PC-3 (cell line): ENCODE measurements around the gene SNCG. TPM values are rescaled to one million over a fixed set of nuclear protein-coding genes. Genes with fewer than 3 reads are reported as not detected.

Source experiments
- ATAC-seq: fragments of 200-7000 bp; cut with Tn5 transposase; 2 replicates; pipeline ENCODE4 v1.9.1; 2020; ENCODE audit warnings: mild to moderate bottlenecking, moderate library complexity
- BruUV-seq: library from RNA; stranded (reverse); fragments of 400-500 nt; replicated peaks from 2 replicates; lab custom pipeline; 2021; lab: Mats Ljungman, UMichigan
- CTCF ChIA-PET: fragments of 300-600 bp; sonication (Branson Sonifier 250); formaldehyde crosslinking; loops from one replicate; lab custom pipeline; 2022; ENCODE audit warnings: antibody characterized with exemption; lab: Charles Lee
- POLR2A ChIA-PET: fragments of 300-600 bp; sonication (Branson Sonifier 250); formaldehyde crosslinking; loops from one replicate; lab custom pipeline; 2022; ENCODE audit warnings: antibody characterized with exemption; ENCODE audit not compliant: unreplicated experiment; lab: Charles Lee
- DNase-seq: peaks from one replicate; pipeline ENCODE4 v3.0.0-alpha.2; 2015
- H2AFZ ChIP-seq: fragments of 300-600 bp; sonication (generic); 2 replicates; pipeline ENCODE4 v1.6.0; 2016; ENCODE audit warnings: antibody characterized with exemption, low read length
- H3F3A ChIP-seq: fragments of 300-600 bp; sonication (generic); one replicate; pipeline ENCODE4 v1.6.0; 2017; ENCODE audit warnings: antibody characterized with exemption, low read length, control low read depth, mild to moderate bottlenecking; ENCODE audit not compliant: unreplicated experiment
- H3K27ac ChIP-seq: fragments of 300-600 bp; sonication (generic); 2 replicates; pipeline ENCODE4 v1.5.1; 2016; ENCODE audit warnings: mild to moderate bottlenecking, low read length
- H3K27me3 ChIP-seq: fragments of 300-600 bp; sonication (generic); 2 replicates; pipeline ENCODE4 v1.6.1; 2016; ENCODE audit warnings: low read length, mixed read lengths
- H3K36me3 ChIP-seq: fragments of 300-600 bp; sonication (generic); 2 replicates; pipeline ENCODE4 v1.6.1; 2016; ENCODE audit warnings: low read depth, mixed run types, low read length, mixed read lengths
- H3K4me1 ChIP-seq: fragments of 300-600 bp; sonication (generic); 2 replicates; pipeline ENCODE4 v1.5.1; 2016; ENCODE audit warnings: low read length; ENCODE audit not compliant: insufficient read depth
- H3K4me2 ChIP-seq: fragments of 300-600 bp; sonication (generic); 2 replicates; pipeline ENCODE4 v1.6.0; 2016; ENCODE audit warnings: low read length
- H3K4me3 ChIP-seq: fragments of 300-600 bp; sonication (generic); 2 replicates; pipeline ENCODE4 v1.5.1; 2016; ENCODE audit warnings: mild to moderate bottlenecking, low read length, mixed read lengths
- H3K79me2 ChIP-seq: fragments of 300-600 bp; sonication (generic); 2 replicates; pipeline ENCODE4 v1.6.1; 2017; ENCODE audit warnings: low read length, mixed read lengths
- H3K9ac ChIP-seq: fragments of 300-600 bp; sonication (generic); 2 replicates; pipeline ENCODE4 v1.6.0; 2016; ENCODE audit warnings: mild to moderate bottlenecking, low read length
- H3K9me2 ChIP-seq: fragments of 300-600 bp; sonication (generic); replicated peaks from 2 replicates; pipeline ENCODE4 v1.6.1; 2016; ENCODE audit warnings: mixed run types, low read length, mixed read lengths
- H3K9me3 ChIP-seq: fragments of 300-600 bp; sonication (generic); 2 replicates; pipeline ENCODE4 v1.6.1; 2016; ENCODE audit warnings: low read length, mixed read lengths
- H4K20me1 ChIP-seq: fragments of 300-600 bp; sonication (generic); 2 replicates; pipeline ENCODE4 v1.6.1; 2016; ENCODE audit warnings: low read length, mixed read lengths
- EZH2 ChIP-seq: fragments of 300-600 bp; sonication (generic); IDR thresholded peaks from one replicate; pipeline ENCODE4 v1.6.1; 2017; ENCODE audit warnings: antibody characterized with exemption, mild to moderate bottlenecking, low read length; ENCODE audit not compliant: unreplicated experiment
- EZH2phosphoT487 ChIP-seq: fragments of 300-600 bp; sonication (generic); IDR thresholded peaks from 2 replicates; pipeline ENCODE4 v1.6.1; 2018; ENCODE audit warnings: mild to moderate bottlenecking, antibody characterized with exemption, low read length, borderline replicate concordance
- intact Hi-C: fragments of 100-400 bp; cut with micrococcal nuclease; formaldehyde crosslinking; loops from 2 replicates; pipeline ENCODE4 v1.9.0; 2023
- total RNA-seq: library from RNA; depleted of rRNA; stranded (reverse); fragments of >200 nt; gene quantifications from 2 replicates; pipeline ENCODE4 v1.2.3, GENCODE V29; 2014
- TF ChIP-seq, protein P1 (sequence below): fragments of 300-600 bp; sonication (generic); conservative IDR thresholded peaks from 2 replicates; pipeline ENCODE4 v1.5.1; 2017; ENCODE audit warnings: antibody characterized with exemption, low read depth, mild to moderate bottlenecking, low read length

Gene SNCG
- total RNA-seq, 1 experiment from 2014 or later = 2.7 TPM

DNA sequence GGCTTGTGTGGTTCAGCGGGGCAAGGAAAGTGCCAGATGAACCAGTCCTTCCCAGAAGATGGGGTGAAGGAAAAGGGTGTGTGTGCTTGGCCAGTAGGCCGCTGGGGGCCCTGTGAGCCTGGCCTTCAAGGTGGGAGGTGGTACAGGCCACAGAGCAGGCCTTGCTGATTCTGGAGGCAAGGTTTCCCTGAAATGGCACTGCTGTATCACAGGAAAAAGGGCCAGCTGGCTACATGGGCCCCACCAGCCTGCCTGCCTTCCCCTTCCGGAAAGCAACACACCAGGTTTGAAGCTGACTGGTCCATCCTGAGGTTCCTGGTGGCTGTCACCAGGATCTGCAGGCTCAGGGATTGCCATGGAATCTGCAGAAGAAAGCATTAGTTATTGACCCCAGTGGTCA, 13.5 kb upstream of the SNCG start:
- no TSS peak for BruUV-seq
- H3K9ac ChIP-seq = no peak overlapping the region
- ATAC-seq = no peak
- no peak overlapping the region for H2AFZ ChIP-seq
- H3K4me1 ChIP-seq = no peaks in the 10 kb centered on the region
- no peaks in the 10 kb centered on the region for H4K20me1 ChIP-seq
- ChIA-PET POLR2A (no interaction called here), CTCF (no interaction called here)
- H3K79me2 ChIP-seq = no peaks in the 10 kb centered on the region
- no peaks in the 10 kb centered on the region for H3K9me2 ChIP-seq
- H3K27me3 ChIP-seq = no peaks in the 10 kb centered on the region
- intact Hi-C loops = no loop called here
- H3K27ac ChIP-seq = no peak overlapping the region
- no peak overlapping the region for H3K4me3 ChIP-seq
- no peaks in the 10 kb centered on the region for H3F3A ChIP-seq
- H3K36me3 ChIP-seq = no peaks in the 10 kb centered on the region
- no peaks in the 10 kb centered on the region for H3K9me3 ChIP-seq
- TF ChIP-seq EZH2phosphoT487 = no peak
- TF ChIP-seq, protein P1, sequence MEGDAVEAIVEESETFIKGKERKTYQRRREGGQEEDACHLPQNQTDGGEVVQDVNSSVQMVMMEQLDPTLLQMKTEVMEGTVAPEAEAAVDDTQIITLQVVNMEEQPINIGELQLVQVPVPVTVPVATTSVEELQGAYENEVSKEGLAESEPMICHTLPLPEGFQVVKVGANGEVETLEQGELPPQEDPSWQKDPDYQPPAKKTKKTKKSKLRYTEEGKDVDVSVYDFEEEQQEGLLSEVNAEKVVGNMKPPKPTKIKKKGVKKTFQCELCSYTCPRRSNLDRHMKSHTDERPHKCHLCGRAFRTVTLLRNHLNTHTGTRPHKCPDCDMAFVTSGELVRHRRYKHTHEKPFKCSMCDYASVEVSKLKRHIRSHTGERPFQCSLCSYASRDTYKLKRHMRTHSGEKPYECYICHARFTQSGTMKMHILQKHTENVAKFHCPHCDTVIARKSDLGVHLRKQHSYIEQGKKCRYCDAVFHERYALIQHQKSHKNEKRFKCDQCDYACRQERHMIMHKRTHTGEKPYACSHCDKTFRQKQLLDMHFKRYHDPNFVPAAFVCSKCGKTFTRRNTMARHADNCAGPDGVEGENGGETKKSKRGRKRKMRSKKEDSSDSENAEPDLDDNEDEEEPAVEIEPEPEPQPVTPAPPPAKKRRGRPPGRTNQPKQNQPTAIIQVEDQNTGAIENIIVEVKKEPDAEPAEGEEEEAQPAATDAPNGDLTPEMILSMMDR = no peak
- no peak for TF ChIP-seq EZH2
- no peak for DNase-seq
- H3K4me2 ChIP-seq = no peak overlapping the region

- H3K27ac ChIP-seq = no peak overlapping the region
- TF ChIP-seq, protein P1 = no peak; the same call in 1 of the 2 replicates
- TF ChIP-seq EZH2 (no peak), EZH2phosphoT487 (no peak)
- intact Hi-C loops = no loop called here
- no peaks in the 10 kb centered on the region for H3K79me2 ChIP-seq
- CTCF ChIA-PET = no interaction called here
- H3K9me2 ChIP-seq = no peaks in the 10 kb centered on the region
- H3F3A ChIP-seq = no peaks in the 10 kb centered on the region
- no peaks in the 10 kb centered on the region for H4K20me1 ChIP-seq
- BruUV-seq = no TSS peak
- no peak overlapping the region for H3K4me2 ChIP-seq
- no peaks in the 10 kb centered on the region for H3K9me3 ChIP-seq
- H3K9ac ChIP-seq = no peak overlapping the region
- no peaks in the 10 kb centered on the region for H3K4me1 ChIP-seq
- H3K4me3 ChIP-seq = no peak overlapping the region
- DNase-seq (no peak), ATAC-seq (no peak)
- POLR2A ChIA-PET = no interaction called here
- H3K27me3 ChIP-seq = no peaks in the 10 kb centered on the region
- no peak overlapping the region for H2AFZ ChIP-seq
- no peaks in the 10 kb centered on the region for H3K36me3 ChIP-seq
Observed at GRCh38 chr10:86945361-86946212, 12.8 kb upstream of the SNCG start.
